Endothelial cell (in vitro differentiated cells): ENCODE data around the gene C2orf76. TPM values are rescaled to one million over a fixed set of nuclear protein-coding genes. Genes with fewer than 3 reads are reported as not detected.

ENCODE experiments used
- DNase-seq: peaks from one replicate; pipeline ENCODE4 v3.0.0; 2021; ENCODE audit warnings: low spot score
- H3K27ac Mint-ChIP-seq: one replicate; pipeline ENCODE4 v1.8.0; 2021; ENCODE audit warnings: mixed read lengths, inconsistent platforms; ENCODE audit not compliant: unreplicated experiment
- H3K27me3 Mint-ChIP-seq: one replicate; pipeline ENCODE4 v1.8.0; 2021; ENCODE audit warnings: mild to moderate bottlenecking, moderate library complexity, mixed read lengths, inconsistent platforms; ENCODE audit not compliant: unreplicated experiment
- H3K36me3 Mint-ChIP-seq: one replicate; pipeline ENCODE4 v1.8.0; 2021; ENCODE audit warnings: mild to moderate bottlenecking, low read depth, mixed read lengths, inconsistent platforms; ENCODE audit not compliant: unreplicated experiment
- H3K4me1 Mint-ChIP-seq: one replicate; pipeline ENCODE4 v1.8.0; 2021; ENCODE audit warnings: mild to moderate bottlenecking, mixed read lengths, inconsistent platforms; ENCODE audit not compliant: unreplicated experiment
- H3K4me3 Mint-ChIP-seq: one replicate; pipeline ENCODE4 v1.8.0; 2021; ENCODE audit warnings: mild to moderate bottlenecking, mixed read lengths, inconsistent platforms; ENCODE audit not compliant: unreplicated experiment
- H3K9me3 Mint-ChIP-seq: one replicate; pipeline ENCODE4 v1.8.0; 2021; ENCODE audit warnings: mixed read lengths, inconsistent platforms; ENCODE audit not compliant: unreplicated experiment
- CTCF ChIP-seq: fragments of 200-600 bp; sonication (generic); IDR thresholded peaks from one replicate; pipeline ENCODE4 v1.5.0; 2021; ENCODE audit warnings: antibody characterized with exemption; ENCODE audit not compliant: unreplicated experiment
- total RNA-seq: library from RNA; stranded (reverse); fragmentation: NEBNext Ultra II Directional; extraction: Animal tissue kit (Norgen Biotek cat#: 25700); gene quantifications from one replicate; pipeline ENCODE4 v1.2.1, GENCODE V29; 2021; ENCODE audit not compliant: unreplicated experiment

C2orf76 gene
- total RNA-seq, 1 donor from 2014 or later: 10.8 TPM

- no peaks in the 10 kb centered on the region for H3K9me3 Mint-ChIP-seq
- no peak overlapping the region for H3K27ac Mint-ChIP-seq
- H3K4me1 Mint-ChIP-seq: no peaks in the 10 kb centered on the region
- H3K36me3 Mint-ChIP-seq: no peaks in the 10 kb centered on the region
- no peaks in the 10 kb centered on the region for H3K27me3 Mint-ChIP-seq
- TF ChIP-seq CTCF: no peak
- no peak for DNase-seq
- no peak overlapping the region for H3K4me3 Mint-ChIP-seq
Measured at GRCh38 chr2:119332953-119333352, 33.7 kb downstream of the C2orf76 start.

DNA sequence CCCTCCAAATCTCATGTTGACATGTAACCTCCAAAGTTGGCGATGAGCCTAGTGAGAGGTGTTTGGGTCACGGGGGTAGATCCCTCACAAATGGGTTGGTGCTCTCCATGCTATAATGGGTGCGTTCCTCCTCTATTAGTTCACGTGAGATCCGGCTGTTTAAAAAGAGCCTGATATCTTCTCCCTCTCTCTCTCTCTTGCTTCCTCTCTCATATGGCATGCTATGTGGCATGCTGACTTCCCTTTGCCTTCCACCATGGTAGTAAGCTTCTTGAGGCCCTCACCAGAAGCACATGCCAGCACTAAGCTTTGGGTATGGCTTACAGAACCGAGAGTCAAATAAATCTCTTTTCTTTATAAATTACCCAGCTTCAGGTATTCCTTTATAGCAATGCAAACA is 39.2 kb downstream of the C2orf76 start:
- Mint-ChIP-seq H3K27ac (no peak overlapping the region), H3K9me3 (no peaks in the 10 kb centered on the region), H3K4me3 (no peak overlapping the region), H3K4me1 (no peaks in the 10 kb centered on the region), H3K27me3 (peaks cover 2% of the 10 kb centered on the region), H3K36me3 (no peaks in the 10 kb centered on the region)
- TF ChIP-seq CTCF: no peak
- DNase-seq: no peak

DNA sequence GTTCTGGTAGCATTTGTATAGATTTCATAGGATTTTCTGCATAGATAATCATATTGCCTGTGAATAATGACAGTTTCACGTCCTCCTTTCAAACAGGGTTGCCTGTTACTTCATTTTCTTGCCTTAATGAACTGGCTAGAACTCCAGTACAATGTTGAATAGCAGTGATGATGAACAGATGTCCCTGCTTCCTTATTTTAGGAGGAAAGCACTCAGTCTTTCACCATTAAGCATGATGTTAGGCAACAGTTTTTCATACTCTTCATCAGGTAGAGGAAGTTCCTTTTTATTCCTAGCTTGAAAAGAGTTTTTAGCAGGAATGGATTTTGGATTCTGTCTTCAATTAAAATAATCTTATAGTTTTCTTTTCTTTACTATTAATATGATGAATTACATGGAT is 39.7 kb downstream of the C2orf76 start:
- Mint-ChIP-seq H3K9me3 (no peaks in the 10 kb centered on the region), H3K4me3 (no peak overlapping the region), H3K4me1 (no peaks in the 10 kb centered on the region), H3K27me3 (peaks cover 2% of the 10 kb centered on the region), H3K36me3 (no peaks in the 10 kb centered on the region), H3K27ac (no peak overlapping the region)
- TF ChIP-seq CTCF: no peak
- DNase-seq: no peak

- DNase-seq: no peak
- Mint-ChIP-seq H3K4me3 (no peak overlapping the region), H3K9me3 (no peaks in the 10 kb centered on the region), H3K4me1 (no peaks in the 10 kb centered on the region), H3K27ac (no peak overlapping the region), H3K27me3 (peaks cover 2% of the 10 kb centered on the region), H3K36me3 (no peaks in the 10 kb centered on the region)
- no peak for TF ChIP-seq CTCF
Measured at GRCh38 chr2:119324685-119325270, 41.9 kb downstream of the C2orf76 start.

GRCh38 chr2:119323459-119323858 is 43.2 kb downstream of the C2orf76 start:
- no peaks in the 10 kb centered on the region for H3K4me1 Mint-ChIP-seq
- no peak for TF ChIP-seq CTCF
- H3K27me3 Mint-ChIP-seq: peaks cover 2% of the 10 kb centered on the region
- no peak for DNase-seq
- H3K9me3 Mint-ChIP-seq: no peaks in the 10 kb centered on the region
- no peaks in the 10 kb centered on the region for H3K36me3 Mint-ChIP-seq
- no peak overlapping the region for H3K4me3 Mint-ChIP-seq
- H3K27ac Mint-ChIP-seq: no peak overlapping the region
